GM18867 (cell line): ENCODE data around the gene MRPS7.
"Not testable (repeated sequence)": the region's sequence is repeated elsewhere in the genome, so short reads cannot be mapped to it uniquely, and the experiment has no call there.

ENCODE experiments used
- ATAC-seq: cut with Tn5 transposase; IDR thresholded peaks from one replicate; pipeline ENCODE4 v1.9.1; 2021; ENCODE audit warnings: mild to moderate bottlenecking, moderate library complexity; ENCODE audit not compliant: unreplicated experiment

The MRPS7 gene

GRCh38 chr17:75242461-75243042 lies 19.1 kb upstream of the MRPS7 start:
- ATAC-seq, result peak; percentile 56

GRCh38 chr17:75244133-75244866 lies 17.4 kb upstream of the MRPS7 start:
- ATAC-seq, result no peak

GRCh38 chr17:75245011-75245410 lies 16.7 kb upstream of the MRPS7 start:
- no peak for ATAC-seq

GRCh38 chr17:75246404-75246803 lies 15.3 kb upstream of the MRPS7 start:
- ATAC-seq, result no peak

- ATAC-seq, result no peak
Observed at GRCh38 chr17:75249564-75249963, 12.1 kb upstream of the MRPS7 start.

- peak; percentile 88 for ATAC-seq
Observed at GRCh38 chr17:75250009-75250471, 11.6 kb upstream of the MRPS7 start.

- ATAC-seq, result no peak
Observed at GRCh38 chr17:75252039-75252816, 9.5 kb upstream of the MRPS7 start.

GRCh38 chr17:75255954-75256698 lies 5.6 kb upstream of the MRPS7 start:
- not testable (repeated sequence) for ATAC-seq

- not testable (repeated sequence) for ATAC-seq
Observed at GRCh38 chr17:75257228-75257627, 4.5 kb upstream of the MRPS7 start.

- no peak for ATAC-seq
Observed at GRCh38 chr17:75260641-75261335, 891 bp upstream of the MRPS7 start.

GRCh38 chr17:75262112-75262606 lies 480 bp downstream of the MRPS7 start:
- ATAC-seq, result no peak

- no peak for ATAC-seq
Observed at GRCh38 chr17:75263055-75263454, 1.4 kb downstream of the MRPS7 start.

- no peak for ATAC-seq
Observed at GRCh38 chr17:75265614-75266315, 4.1 kb downstream of the MRPS7 start.

- ATAC-seq, result no peak
Observed at GRCh38 chr17:75266316-75267152, 4.9 kb downstream of the MRPS7 start.

GRCh38 chr17:75267153-75267410 lies 5.4 kb downstream of the MRPS7 start:
- no peak for ATAC-seq

- no peak for ATAC-seq
Observed at GRCh38 chr17:75267411-75268232, 5.9 kb downstream of the MRPS7 start.

- ATAC-seq, result no peak
Observed at GRCh38 chr17:75269844-75270217, 8.2 kb downstream of the MRPS7 start.
